Measurements from ENCODE around the gene STK11.

Gene STK11

DNA sequence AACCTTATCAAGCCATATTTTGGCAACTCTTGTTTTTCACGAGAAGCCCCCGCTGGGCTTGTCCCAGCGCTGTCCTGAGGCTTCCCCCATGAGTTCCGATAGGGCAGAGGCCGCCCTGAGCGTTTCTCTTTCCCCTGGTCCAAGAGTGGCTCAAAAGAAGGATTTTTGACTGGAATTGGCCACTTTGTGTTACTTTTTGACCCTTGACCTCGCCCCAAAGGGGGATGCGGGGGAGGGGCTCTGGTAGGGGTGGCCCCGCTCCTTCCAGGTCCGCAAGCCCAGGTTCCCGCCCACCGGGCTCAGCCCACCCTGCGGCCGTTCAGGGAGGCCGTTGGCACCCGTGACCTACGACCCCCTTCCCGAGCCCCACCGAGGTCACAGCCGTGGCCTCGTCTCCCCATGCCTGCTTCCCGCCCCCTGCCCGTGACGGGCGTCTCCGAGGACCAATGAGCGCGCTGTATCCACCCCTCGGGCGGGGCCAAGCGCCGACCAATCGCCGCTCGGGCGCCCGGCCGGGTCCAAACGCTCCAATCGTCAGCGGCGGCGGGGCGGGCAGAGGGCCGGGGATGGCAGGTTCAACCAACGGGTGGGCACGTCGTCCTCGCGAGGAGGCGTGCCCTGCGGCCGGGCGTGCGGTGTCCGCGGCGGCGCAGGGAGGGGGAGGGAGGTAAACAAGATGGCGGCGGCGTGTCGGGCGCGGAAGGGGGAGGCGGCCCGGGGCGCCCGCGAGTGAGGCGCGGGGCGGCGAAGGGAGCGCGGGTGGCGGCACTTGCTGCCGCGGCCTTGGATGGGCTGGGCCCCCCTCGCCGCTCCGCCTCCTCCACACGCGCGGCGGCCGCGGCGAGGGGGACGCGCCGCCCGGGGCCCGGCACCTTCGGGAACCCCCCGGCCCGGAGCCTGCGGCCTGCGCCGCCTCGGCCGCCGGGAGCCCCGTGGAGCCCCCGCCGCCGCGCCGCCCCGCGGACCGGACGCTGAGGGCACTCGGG is at the start of gene STK11:
TSS of gene STK11 (plus strand) at position 665 of the 986 bp plus-strand sequence. CDS start 1,136 bp downstream, outside the sequence.
- DNase-seq (ENCODE audit: low spot score), result peak; percentile 99

- no peak for DNase-seq (ENCODE audit: low spot score)
These were observed 49.2 kb upstream of the STK11 start for GRCh38 chr19:1156305-1156801.

DNA sequence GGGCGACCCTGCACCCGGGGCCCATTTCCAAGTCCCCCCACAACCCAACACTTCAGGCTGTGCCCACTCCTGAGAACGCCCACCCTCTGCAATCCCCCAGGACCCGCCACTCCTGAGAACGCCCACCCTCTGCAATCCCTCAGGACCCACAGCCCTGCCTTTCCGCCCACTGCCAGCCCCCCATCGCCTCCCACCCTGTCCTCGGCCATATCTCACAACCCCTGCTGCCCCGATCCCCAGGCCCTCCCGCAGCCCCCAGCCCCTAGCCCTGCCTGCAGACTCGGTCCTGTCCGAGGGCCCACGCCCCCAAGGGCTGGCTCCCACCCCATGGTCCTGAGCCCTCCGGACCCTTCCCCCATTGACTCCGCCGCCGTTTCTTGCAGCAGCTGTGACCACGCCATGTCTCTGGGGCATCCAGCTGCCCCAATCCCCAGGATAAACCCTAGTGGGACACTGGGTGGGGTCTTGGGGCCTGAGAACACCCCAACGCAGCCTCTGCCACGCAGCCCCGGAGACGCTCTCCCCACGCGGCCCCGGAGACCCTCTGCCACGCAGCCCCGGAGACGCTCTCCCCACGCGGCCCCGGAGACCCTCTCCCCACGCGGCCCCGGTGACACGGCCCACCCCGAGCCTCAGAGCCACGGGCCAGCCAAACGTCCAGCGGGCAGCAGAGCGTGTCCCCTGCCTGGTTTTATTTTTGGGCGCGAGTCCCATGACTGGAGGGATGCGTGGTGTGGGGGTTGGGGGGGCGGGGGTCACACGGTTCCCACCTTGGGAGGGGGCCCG is 48.6 kb upstream of the STK11 start:
- DNase-seq (ENCODE audit: low spot score), result no peak

- DNase-seq (ENCODE audit: low spot score), result no peak
These were observed 47.4 kb upstream of the STK11 start for GRCh38 chr19:1157931-1158884.

- no peak for DNase-seq (ENCODE audit: low spot score)
These were observed 46.6 kb upstream of the STK11 start for GRCh38 chr19:1158885-1159448.

- DNase-seq (ENCODE audit: low spot score), result no peak
These were observed 45.5 kb upstream of the STK11 start for GRCh38 chr19:1159864-1160595.

DNA sequence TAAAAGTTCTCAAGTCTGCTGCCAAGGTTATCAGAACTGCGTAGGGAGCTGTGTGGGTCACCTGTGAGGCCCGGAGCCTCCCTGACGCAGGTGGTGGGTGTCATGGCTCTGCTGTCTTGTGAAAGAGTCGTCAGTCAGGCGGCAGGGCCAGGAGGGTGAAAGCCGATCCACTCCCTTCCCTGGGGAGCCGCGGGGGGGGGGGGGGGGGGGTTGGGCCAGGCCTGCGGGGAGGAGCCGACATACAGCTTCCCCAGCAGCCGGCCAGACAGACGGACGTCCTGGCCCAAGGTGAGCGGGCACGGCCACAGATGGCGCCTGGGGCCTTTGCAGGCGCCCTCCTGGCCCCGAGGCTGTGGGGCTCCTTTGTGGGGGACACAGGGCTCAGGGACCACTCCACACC is 43.9 kb upstream of the STK11 start:
- DNase-seq (ENCODE audit: low spot score), result no peak

GRCh38 chr19:1162404-1163282 is 42.9 kb upstream of the STK11 start:
- DNase-seq (ENCODE audit: low spot score), result no peak

DNA sequence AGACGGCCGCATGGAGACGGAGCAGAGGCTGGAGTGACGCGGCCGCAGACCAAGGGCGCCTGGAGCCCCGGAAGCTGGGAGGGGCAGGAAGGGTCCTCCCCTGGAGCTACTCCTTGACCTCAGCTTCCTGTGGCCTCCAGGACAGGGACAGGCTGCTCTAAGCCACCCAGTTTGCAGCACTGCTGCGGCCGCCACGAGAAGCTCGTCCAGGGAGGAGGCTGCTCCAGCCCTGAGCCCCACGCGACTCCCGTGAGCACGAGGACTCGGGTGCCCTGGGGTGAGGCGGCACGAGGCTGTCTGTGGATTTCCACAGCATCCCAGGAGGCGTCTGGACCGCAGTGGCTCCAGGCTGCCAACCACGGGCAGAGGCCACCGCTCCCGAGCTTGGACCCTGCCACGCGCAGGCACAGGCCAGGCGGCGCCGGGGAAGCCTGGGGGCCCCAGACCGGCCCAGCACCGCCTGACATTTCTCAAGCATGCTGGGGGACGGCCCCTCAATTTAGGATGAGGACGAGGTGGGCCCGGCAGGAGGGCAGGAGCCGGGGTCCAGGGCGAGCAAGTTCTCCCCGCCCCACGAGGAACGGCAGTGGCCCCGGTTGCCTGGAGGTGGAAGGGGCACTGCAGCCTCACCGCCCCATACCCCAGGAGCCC is 42.2 kb upstream of the STK11 start:
- no peak for DNase-seq (ENCODE audit: low spot score)

DNA sequence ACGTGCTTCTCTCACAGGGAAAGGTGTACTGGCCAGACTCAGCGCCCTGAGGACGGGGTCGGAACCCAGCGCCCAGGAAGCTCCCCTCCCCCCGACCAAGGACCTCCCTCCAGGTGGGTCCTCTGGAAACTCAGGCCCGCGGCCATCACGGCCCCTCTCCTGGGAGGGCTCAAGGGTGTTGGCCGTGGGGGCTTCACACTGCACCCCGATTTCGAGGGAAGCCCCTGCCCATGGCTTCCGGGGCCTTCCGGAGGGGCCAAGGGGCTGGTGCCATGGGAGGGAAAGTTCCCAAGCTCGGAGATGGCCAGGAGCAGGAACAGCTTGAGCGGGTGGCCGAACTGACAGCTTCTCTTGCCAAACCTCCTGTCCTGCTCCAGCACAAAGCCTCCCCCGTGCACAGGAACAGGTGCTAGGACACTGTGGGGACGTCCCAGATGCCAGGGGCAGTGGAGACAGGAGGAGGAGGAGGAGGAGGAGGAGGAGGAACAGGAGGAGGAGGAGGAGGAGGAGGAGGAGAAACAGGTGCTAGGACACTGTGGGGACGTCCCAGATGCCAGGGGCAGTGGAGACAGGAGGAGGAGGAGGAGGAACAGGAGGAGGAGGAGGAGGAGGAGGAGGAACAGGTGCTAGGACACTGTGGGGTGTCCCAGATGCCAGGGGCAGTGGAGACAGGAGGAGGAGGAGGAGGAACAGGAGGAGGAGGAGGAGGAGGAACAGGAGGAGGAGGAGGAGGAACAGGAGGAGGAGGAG is 41.5 kb upstream of the STK11 start:
- DNase-seq (ENCODE audit: low spot score), result no peak

- DNase-seq (ENCODE audit: low spot score), result no peak
These were observed 40.7 kb upstream of the STK11 start for GRCh38 chr19:1164684-1165531.

DNA sequence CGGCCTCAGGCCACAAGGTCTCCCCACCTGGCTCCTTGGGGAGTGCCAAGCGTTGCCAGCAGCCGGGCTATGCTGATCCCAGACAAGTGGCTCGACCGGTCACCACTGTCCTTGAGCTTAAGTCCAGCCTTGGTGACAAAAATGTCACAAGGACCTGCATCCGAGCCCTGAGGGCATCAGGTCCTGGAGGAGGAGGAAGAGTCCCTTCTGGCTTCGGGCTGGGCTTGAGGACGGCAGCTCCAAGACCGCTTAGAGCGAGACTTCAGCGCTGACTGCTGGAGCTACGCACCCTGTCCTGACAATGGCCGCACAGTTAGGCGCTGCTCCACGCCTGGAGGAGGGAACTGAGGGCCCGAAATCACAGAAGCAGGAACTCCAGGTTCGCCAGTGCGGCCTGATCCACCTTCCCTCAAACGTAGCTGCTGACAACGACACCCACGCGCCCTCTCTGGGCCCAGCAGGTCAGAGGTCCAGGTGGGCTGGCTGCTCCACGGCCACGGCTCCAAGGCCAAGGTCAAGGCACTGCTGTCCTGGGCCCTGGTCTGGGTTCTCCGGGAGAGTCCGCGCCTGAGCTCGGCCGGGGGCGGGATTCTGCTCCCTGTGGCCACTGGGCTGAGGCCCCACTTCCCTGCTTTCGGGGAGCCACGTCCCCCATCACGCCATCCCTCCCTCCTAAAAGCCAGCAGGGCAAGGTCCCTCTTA is 38.6 kb upstream of the STK11 start:
- DNase-seq (ENCODE audit: low spot score), result no peak

DNA sequence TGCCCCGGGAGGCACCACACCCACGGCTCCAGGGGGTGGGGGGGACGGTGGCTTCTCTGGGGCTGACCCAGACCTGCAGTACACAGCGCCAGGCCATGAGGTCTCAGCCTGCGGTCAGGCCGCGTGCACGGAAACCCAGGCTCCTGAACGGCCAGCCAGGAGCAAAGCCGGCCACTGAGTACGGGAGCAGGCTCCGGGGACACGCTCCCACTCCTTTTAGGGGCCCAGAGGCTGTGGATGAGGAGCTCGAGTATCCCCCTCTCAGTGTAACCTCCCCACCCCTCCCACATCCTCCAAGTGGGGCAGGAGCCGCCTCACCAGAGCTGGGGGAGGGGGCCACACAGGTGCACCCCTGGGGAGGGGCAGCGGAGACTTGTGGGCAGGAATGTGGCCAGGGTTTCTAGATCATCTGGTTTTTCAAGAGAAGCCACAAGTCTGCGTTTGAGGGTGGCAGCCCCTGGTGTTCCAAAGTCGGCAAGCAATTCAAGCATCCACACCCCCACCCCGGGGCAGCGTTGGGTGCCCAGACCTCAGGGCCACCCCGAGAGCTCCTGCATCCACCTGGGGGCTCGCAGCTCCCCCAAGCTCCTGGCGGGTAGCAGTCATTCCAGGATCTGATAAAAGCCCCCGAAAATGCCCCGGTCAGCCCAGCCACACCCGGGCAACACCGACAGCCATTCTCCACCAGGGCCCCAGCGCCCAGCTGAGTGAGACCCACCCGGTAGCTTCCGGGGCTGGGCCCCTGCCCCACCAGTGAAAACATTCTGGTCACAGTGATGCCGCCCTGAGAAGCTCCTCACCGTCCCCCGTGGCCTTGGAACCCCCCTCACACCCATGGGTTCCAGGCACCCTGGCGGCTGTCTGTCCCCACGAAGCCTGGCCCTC is 37.6 kb upstream of the STK11 start:
- DNase-seq (ENCODE audit: low spot score), result no peak

DNA sequence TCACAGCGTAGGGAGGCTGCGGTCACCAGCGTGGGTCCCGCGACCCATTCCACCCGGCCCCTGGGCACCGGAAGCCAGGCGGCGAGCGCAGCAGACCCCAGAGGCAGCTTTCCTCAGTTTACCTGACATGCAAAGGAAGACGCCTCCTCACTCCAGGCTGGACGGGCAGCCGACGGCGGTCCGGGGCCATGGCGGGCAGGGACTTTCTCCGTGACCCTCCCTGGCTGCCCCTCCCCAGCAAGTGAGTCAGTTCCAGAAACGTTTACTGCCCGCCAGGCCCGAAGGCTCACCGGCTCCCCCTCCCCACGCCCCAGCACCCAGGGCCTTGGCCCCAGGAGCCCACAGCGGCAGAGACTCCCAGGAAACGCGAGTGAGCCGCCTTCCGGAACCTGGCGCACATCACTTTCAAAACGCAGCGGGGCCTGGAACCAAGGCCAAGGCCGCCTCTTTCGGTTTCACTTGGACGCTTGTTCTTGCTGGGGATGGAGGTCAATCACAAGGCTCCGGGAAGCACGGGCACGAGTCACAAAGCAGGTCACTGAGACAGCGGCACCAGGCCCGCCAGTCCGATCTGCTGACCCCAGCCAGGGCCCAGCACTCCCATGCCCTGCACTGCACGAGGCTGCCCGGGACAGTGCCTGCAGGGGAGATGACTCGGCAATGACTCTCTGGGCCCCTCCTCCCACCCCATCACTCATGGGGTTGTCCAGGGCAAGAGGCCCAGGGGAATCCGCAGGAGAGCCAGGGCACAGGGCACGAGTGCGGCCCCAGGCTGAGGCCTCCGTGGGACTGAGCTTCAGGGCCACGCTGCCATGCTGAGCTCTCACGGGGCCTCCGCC is 36.8 kb upstream of the STK11 start:
- no peak for DNase-seq (ENCODE audit: low spot score)

DNA sequence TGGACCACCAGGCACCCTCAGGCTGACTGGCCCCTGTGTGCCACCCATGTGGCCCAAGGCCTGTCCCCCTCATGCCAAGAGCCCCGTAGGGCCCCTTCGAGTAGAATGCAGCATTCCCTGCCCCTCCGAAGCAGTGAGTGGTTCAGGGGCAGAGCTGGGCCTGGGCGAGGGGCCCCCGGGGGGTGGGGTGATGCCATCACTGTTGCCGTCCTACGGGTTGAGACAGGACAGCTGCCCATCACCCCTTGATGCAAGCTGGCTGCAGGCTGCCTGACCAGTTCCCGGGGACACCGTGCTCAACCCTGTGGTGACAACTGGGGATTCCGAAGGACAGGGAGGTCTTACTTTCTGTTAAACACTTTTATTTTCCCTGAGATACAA is 36.2 kb upstream of the STK11 start:
- DNase-seq (ENCODE audit: low spot score), result no peak
